Brain microvascular endothelial cell (primary cell): ENCODE measurements around the gene NAMPT.

Experiments used
- DNase-seq: peaks from one replicate; pipeline ENCODE4 v3.0.0-alpha.2; 2020
- H3K27ac ChIP-seq: fragments of 250-450 bp; sonication (Bioruptor Pico); 2 replicates; pipeline ENCODE4 v1.5.1; 2020; ENCODE audit warnings: mild to moderate bottlenecking, moderate library complexity
- H3K27me3 ChIP-seq: fragments of 250-450 bp; sonication (Bioruptor Pico); replicated peaks from 2 replicates; pipeline ENCODE4 v1.5.1; 2020; ENCODE audit warnings: mild to moderate bottlenecking
- H3K36me3 ChIP-seq: fragments of 250-450 bp; sonication (Bioruptor Pico); replicated peaks from 2 replicates; pipeline ENCODE4 v1.5.1; 2020; ENCODE audit warnings: mild to moderate bottlenecking
- H3K4me3 ChIP-seq: 2 replicates; pipeline ENCODE4 v1.5.1; 2011; ENCODE audit warnings: low read depth, mild to moderate bottlenecking, control low read depth, low read length, moderate library complexity
- in situ Hi-C: cut with HindIII; loops from 2 replicates; pipeline ENCODE4 v1.10.0; 2017; ENCODE audit warnings: low sequenced_read_pairs, low pct_ligation_motif_present
- TF ChIP-seq, protein P1 (sequence below): IDR thresholded peaks from 2 replicates; pipeline ENCODE4 v1.5.1; 2011; ENCODE audit warnings: low read depth, mild to moderate bottlenecking, moderate library complexity, low read length, control low read depth, inconsistent platforms; ENCODE audit errors: missing control alignments

The NAMPT gene

DNA sequence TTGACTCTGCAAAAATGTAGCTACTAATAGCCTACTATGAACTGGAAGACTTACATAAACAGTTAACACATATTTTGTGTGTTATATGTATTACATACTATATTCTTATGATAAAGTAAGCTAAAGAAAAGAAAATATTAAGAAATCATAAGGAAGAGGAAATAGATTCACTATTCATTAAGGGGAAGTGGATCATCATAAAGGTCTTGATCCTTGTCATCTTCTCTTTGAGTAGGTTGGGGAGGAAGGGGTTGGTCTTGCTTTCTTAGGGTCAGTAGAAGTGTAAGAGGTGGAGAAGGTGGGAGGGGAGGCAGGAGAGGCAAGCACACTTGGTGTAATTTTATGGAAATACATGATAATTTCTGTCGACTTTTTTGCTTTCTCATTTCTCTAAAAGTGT is 81.3 kb downstream of the NAMPT start:
- H3K4me3 ChIP-seq, result no peak overlapping the region
- TF ChIP-seq, protein P1, sequence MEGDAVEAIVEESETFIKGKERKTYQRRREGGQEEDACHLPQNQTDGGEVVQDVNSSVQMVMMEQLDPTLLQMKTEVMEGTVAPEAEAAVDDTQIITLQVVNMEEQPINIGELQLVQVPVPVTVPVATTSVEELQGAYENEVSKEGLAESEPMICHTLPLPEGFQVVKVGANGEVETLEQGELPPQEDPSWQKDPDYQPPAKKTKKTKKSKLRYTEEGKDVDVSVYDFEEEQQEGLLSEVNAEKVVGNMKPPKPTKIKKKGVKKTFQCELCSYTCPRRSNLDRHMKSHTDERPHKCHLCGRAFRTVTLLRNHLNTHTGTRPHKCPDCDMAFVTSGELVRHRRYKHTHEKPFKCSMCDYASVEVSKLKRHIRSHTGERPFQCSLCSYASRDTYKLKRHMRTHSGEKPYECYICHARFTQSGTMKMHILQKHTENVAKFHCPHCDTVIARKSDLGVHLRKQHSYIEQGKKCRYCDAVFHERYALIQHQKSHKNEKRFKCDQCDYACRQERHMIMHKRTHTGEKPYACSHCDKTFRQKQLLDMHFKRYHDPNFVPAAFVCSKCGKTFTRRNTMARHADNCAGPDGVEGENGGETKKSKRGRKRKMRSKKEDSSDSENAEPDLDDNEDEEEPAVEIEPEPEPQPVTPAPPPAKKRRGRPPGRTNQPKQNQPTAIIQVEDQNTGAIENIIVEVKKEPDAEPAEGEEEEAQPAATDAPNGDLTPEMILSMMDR, result no peak
- no peak overlapping the region for H3K27ac ChIP-seq
- DNase-seq, result no peak
- H3K36me3 ChIP-seq, result no peaks in the 10 kb centered on the region
- in situ Hi-C loops, result no loop called here
- no peaks in the 10 kb centered on the region for H3K27me3 ChIP-seq

DNA sequence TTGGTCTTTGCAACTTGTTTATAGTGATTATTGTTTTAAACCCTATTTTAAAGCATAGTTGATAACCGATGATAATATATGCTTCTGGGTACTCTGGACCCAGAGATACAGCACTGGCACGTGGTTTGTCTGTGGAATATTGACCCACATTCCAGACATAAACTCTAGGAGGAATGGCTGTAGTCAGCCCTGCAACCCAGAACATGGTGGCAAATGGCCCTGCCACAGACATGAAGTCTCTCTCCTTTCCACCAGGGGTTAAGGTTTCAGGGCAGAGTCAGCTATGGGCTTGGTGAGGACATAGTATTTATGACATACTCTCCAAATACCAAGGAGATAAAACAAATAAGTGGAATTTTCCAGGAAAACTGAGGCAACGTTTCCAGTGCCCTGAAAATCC is 83.6 kb downstream of the NAMPT start:
- in situ Hi-C loops, result no loop called here
- no peaks in the 10 kb centered on the region for H3K27me3 ChIP-seq
- no peak overlapping the region for H3K27ac ChIP-seq
- H3K4me3 ChIP-seq, result no peak overlapping the region
- TF ChIP-seq, protein P1, result no peak
- H3K36me3 ChIP-seq, result no peaks in the 10 kb centered on the region
- no peak for DNase-seq

DNA sequence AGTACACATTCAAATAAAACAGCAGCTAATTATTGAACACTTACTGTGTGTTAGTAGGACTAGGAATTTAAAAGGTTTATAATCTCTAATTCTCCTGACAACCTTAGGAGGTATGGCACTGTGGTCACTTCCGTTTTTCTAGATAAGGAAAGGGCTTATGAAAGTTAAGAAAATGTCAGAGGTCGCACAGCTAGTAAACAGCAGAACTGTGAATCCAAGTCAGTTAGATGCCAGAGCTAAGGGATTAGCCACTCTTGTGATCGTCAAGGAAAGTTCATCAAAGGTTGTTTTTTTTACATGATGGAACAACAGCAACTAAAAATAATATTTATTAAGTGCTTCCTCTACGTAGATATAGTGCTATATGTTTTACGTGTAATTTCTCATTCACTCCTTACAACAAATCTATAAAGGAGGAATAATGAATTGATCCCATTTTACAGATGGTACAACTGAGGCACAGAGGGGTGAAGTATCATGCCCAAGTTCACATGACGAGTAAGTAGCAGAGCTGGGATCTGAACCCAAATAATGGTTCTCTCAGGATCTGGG is 84.9 kb downstream of the NAMPT start:
- no peak for DNase-seq
- H3K27me3 ChIP-seq, result no peaks in the 10 kb centered on the region
- no peak overlapping the region for H3K4me3 ChIP-seq
- in situ Hi-C loops, result no loop called here
- no peaks in the 10 kb centered on the region for H3K36me3 ChIP-seq
- H3K27ac ChIP-seq, result no peak overlapping the region
- TF ChIP-seq, protein P1, result no peak

DNA sequence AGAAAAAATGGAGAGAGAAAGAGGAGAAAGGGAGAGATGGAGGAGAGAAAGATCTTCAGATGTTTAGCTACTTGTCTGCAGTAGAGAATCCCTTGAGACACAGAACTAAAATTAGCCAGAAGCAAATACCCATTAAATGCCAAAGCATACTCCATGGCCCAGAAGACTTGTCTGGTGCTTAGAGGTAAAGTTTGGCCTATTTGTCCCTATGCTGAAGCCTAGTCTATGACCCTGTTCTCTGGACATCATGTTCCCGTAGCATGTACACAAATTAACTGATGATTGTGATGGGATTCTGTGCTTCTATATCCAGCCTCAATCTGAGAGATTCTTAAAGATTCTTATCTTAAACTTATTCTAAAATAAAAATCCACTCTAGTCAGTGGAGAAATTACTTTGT is 85.8 kb downstream of the NAMPT start:
- no peak overlapping the region for H3K27ac ChIP-seq
- no peaks in the 10 kb centered on the region for H3K27me3 ChIP-seq
- DNase-seq, result no peak
- no peaks in the 10 kb centered on the region for H3K36me3 ChIP-seq
- H3K4me3 ChIP-seq, result no peak overlapping the region
- in situ Hi-C loops, result no loop called here
- TF ChIP-seq, protein P1, result no peak
